ENCODE measurements around the gene LRRC4C. TPM values are rescaled to one million over a fixed set of nuclear protein-coding genes. Genes with fewer than 3 reads are reported as not detected.

The LRRC4C gene
- total RNA-seq, 1 experiment from 2014 or later: not detected

DNA sequence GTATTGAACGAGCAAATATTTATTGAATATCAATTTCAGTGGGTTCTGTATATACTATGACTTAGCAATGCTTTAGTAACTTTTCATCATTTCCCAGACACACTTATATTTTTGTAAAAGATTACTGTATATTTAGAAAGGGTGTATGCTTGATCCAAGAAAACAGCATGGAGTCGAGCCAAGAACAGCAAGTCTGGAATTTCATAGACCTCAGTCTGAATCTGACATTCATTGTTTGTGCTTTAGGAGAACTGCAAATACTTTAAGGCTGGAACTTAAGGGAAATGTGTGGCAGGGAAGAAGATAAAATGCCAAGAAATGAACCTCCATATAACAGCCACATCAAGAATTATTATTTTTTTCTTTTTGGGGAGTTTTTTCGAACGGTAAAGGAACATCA, 1156.8 kb downstream of the LRRC4C start:
- TF ChIP-seq, protein P1, sequence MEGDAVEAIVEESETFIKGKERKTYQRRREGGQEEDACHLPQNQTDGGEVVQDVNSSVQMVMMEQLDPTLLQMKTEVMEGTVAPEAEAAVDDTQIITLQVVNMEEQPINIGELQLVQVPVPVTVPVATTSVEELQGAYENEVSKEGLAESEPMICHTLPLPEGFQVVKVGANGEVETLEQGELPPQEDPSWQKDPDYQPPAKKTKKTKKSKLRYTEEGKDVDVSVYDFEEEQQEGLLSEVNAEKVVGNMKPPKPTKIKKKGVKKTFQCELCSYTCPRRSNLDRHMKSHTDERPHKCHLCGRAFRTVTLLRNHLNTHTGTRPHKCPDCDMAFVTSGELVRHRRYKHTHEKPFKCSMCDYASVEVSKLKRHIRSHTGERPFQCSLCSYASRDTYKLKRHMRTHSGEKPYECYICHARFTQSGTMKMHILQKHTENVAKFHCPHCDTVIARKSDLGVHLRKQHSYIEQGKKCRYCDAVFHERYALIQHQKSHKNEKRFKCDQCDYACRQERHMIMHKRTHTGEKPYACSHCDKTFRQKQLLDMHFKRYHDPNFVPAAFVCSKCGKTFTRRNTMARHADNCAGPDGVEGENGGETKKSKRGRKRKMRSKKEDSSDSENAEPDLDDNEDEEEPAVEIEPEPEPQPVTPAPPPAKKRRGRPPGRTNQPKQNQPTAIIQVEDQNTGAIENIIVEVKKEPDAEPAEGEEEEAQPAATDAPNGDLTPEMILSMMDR (IDR thresholded peaks at IDR 0.05; ENCODE audit: unreplicated experiment): no peak
- no peaks in the 10 kb centered on the region for H3K9me3 Mint-ChIP-seq (ENCODE audit: unreplicated experiment)
- ChIA-PET POLR2A (no interaction called here), CTCF (no interaction called here)
- DNase-seq (ENCODE audit: unreplicated experiment): peak; percentile 70
- intact Hi-C loops (cut with micrococcal nuclease): no loop called here
- peak overlapping the region; percentile 5 for H3K27ac Mint-ChIP-seq (ENCODE audit: low read depth, unreplicated experiment)
- no peaks in the 10 kb centered on the region for H3K36me3 Mint-ChIP-seq (ENCODE audit: insufficient read depth, unreplicated experiment)
- H3K4me1 Mint-ChIP-seq (ENCODE audit: insufficient read depth, unreplicated experiment): peaks cover 18% of the 10 kb centered on the region
- no peaks in the 10 kb centered on the region for H3K27me3 Mint-ChIP-seq (ENCODE audit: insufficient read depth, unreplicated experiment)
- H3K4me3 Mint-ChIP-seq (ENCODE audit: unreplicated experiment): no peak overlapping the region
- no TSS peak for BruUV-seq (replicated peaks)

DNA sequence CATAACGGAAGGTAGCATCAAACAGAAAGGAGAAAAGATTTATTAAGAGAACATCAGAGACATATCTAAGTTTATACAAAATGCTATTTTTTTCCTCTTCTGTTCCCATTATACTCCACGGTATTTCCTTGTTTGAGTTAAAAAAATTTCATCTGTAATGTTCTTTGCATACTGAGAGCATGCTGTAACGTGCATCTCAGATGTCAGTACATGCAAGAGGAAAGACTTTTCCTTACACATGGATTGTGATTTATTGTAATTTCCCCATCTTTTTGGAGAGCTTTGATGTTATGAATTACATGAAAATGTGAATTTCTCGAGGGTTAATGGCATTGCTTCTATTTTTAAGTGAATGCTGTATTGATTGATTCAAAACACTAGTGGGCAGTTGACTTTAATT, 1164.0 kb downstream of the LRRC4C start:
- TF ChIP-seq, protein P1 (IDR thresholded peaks at IDR 0.05; ENCODE audit: unreplicated experiment): no peak
- Mint-ChIP-seq H3K4me1 (ENCODE audit: insufficient read depth, unreplicated experiment) (peaks cover 9% of the 10 kb centered on the region), H3K36me3 (ENCODE audit: insufficient read depth, unreplicated experiment) (no peaks in the 10 kb centered on the region), H3K27me3 (ENCODE audit: insufficient read depth, unreplicated experiment) (no peaks in the 10 kb centered on the region), H3K27ac (ENCODE audit: low read depth, unreplicated experiment) (no peak overlapping the region), H3K4me3 (ENCODE audit: unreplicated experiment) (no peak overlapping the region), H3K9me3 (ENCODE audit: unreplicated experiment) (no peaks in the 10 kb centered on the region)
- no peak for DNase-seq (ENCODE audit: unreplicated experiment)
- CTCF ChIA-PET: interaction anchor here (0.6 to 2.2 kb wide), 6 partner anchors 9 to 531 kb away, joined by 3 to 14 read pairs (median 4); no protein-coding TSS in a partner anchor
- BruUV-seq (replicated peaks): no TSS peak
- POLR2A ChIA-PET: no interaction called here
- intact Hi-C loops (cut with micrococcal nuclease): no loop called here

DNA sequence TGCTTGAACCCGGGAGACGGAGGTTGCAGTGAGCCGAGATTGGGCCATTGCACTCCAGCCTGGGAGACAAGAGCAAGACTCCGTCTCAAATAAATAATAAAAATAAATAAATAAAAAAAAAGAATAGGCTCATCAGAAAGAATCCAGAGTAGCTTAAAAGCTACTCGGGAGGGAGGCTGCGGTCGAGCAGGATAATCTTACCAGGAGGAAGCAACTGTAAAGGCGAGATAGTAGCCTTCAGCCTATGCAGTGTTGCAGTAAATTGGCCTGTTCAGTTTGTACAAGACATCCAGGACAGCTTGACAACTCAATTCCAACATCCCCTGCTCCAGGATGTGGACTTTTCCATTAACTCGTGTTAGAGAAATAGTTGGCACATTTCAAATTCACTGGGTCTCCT, 1164.7 kb downstream of the LRRC4C start:
- no peak overlapping the region for H3K27ac Mint-ChIP-seq (ENCODE audit: low read depth, unreplicated experiment)
- H3K27me3 Mint-ChIP-seq (ENCODE audit: insufficient read depth, unreplicated experiment): no peaks in the 10 kb centered on the region
- peaks cover 9% of the 10 kb centered on the region for H3K4me1 Mint-ChIP-seq (ENCODE audit: insufficient read depth, unreplicated experiment)
- intact Hi-C loops (cut with micrococcal nuclease): loop anchor here (1.0 to 5.0 kb wide), 2 partner anchors 165 to 917 kb away; no protein-coding TSS in a partner anchor
- H3K9me3 Mint-ChIP-seq (ENCODE audit: unreplicated experiment): no peaks in the 10 kb centered on the region
- no peak overlapping the region for H3K4me3 Mint-ChIP-seq (ENCODE audit: unreplicated experiment)
- TF ChIP-seq, protein P1 (IDR thresholded peaks at IDR 0.05; ENCODE audit: unreplicated experiment): no peak
- no peaks in the 10 kb centered on the region for H3K36me3 Mint-ChIP-seq (ENCODE audit: insufficient read depth, unreplicated experiment)
- BruUV-seq (replicated peaks): no TSS peak
- ChIA-PET POLR2A (interaction anchor here (0.9 kb wide), 1 partner anchor 10 kb away, joined by 5 read pairs; no protein-coding TSS in a partner anchor), CTCF (interaction anchor here (0.6 to 1.9 kb wide), 37 partner anchors 9 to 1504 kb away, joined by 3 to 9 read pairs (median 4); no protein-coding TSS in a partner anchor)
- DNase-seq (ENCODE audit: unreplicated experiment): no peak

DNA sequence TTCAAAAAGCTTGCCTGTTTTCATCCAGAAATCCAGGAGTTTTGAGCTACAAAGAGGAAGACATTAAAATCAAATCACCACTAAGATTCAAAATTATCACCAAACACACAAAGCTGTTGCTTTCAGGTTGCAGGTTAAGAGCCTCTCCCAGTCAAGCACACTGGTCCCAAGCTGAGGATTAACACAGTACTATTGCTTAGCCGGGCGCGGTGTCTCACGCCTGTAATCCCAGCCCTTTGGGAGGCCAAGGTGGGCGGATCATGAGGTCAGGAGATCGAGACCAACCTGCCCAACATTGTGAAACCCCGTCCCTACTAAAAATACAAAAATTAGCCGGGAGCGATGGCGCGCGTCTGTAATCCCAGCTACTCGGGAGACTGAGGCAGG, 1165.1 kb downstream of the LRRC4C start:
- POLR2A ChIA-PET: interaction anchor here (0.9 kb wide), 1 partner anchor 10 kb away, joined by 5 read pairs; no protein-coding TSS in a partner anchor
- Mint-ChIP-seq H3K36me3 (ENCODE audit: insufficient read depth, unreplicated experiment) (no peaks in the 10 kb centered on the region), H3K4me1 (ENCODE audit: insufficient read depth, unreplicated experiment) (peaks cover 9% of the 10 kb centered on the region), H3K4me3 (ENCODE audit: unreplicated experiment) (peak overlapping the region; percentile 78), H3K27ac (ENCODE audit: low read depth, unreplicated experiment) (no peak overlapping the region), H3K9me3 (ENCODE audit: unreplicated experiment) (no peaks in the 10 kb centered on the region), H3K27me3 (ENCODE audit: insufficient read depth, unreplicated experiment) (no peaks in the 10 kb centered on the region)
- BruUV-seq (replicated peaks): no TSS peak
- TF ChIP-seq, protein P1 (IDR thresholded peaks at IDR 0.05; ENCODE audit: unreplicated experiment): no peak
- intact Hi-C loops (cut with micrococcal nuclease): loop anchor here (1.0 to 5.0 kb wide), 2 partner anchors 165 to 917 kb away; no protein-coding TSS in a partner anchor
- CTCF ChIA-PET: interaction anchor here (0.6 to 1.9 kb wide), 44 partner anchors 9 to 1825 kb away, joined by 3 to 9 read pairs (median 4); no protein-coding TSS in a partner anchor
- no peak for DNase-seq (ENCODE audit: unreplicated experiment)

Data from MCF 10A (cell line).